ENCODE data around the gene MRPS26. TPM values are rescaled to one million over a fixed set of nuclear protein-coding genes. Genes with fewer than 3 reads are reported as not detected.
A peak's percentile ranks its signal among the peaks of the same experiment; 100 is the strongest.

MRPS26 gene
- total and polyA plus RNA-seq, 2 of the 13 experiments (the other 11 are each of a cell fraction or from before 2014, with no cell fraction given): 89.8 to 187 TPM

DNA sequence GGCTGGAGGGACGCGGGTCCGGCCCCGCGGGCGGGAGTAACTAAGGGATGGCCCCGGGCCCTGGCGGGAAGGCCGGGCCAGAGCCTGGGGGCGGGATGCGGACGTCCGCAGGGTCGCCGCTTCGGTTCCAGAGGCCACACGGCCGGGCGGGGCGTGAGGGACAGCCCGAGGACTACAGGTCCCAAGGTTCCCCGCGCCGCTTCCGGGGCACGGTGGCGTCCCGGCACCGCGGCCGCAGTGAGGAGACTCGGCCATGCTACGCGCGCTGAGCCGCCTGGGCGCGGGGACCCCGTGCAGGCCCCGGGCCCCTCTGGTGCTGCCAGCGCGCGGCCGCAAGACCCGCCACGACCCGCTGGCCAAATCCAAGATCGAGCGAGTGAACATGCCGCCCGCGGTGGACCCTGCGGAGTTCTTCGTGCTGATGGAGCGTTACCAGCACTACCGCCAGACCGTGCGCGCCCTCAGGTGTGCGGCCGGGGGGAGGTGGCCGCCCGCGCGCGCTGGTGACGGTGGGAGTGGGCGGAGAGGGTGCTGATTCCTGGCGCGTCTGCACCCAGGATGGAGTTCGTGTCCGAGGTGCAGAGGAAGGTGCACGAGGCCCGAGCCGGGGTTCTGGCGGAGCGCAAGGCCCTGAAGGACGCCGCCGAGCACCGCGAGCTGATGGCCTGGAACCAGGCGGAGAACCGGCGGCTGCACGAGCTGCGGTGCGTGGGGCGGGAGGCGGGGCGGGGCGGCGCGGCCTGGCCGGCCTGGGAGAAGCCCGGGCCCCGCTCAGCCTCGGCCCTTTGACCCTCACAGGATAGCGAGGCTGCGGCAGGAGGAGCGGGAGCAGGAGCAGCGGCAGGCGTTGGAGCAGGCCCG, at the start of gene MRPS26 (continued):
- TF ChIP-seq NFKB2 (CRISPR knock-in tag; IDR thresholded peaks at IDR 0.05; ENCODE audit: borderline replicate concordance) (peak; percentile 91; the same call in 1 of the 2 replicates), ATM (IDR thresholded peaks at IDR 0.05; ENCODE audit: borderline replicate concordance) (no peak), HOXA9 (CRISPR knock-in tag; IDR thresholded peaks at IDR 0.05; ENCODE audit: borderline replicate concordance) (peak; percentile 97), FOXA1 (IDR thresholded peaks at IDR 0.05) (no peak), FOXA1 (CRISPR knock-in tag; IDR thresholded peaks at IDR 0.05) (peak; percentile 45; the same call in 1 of the 2 replicates), KDM5B (CRISPR knock-in tag; IDR thresholded peaks at IDR 0.05; ENCODE audit: borderline replicate concordance) (peak; percentile 94), ZNF143 (CRISPR knock-in tag; IDR thresholded peaks at IDR 0.05) (peak; percentile 95), MAFK (conservative IDR thresholded peaks at IDR 0.05 in 1 of 2, IDR thresholded peaks at IDR 0.05 in 1 of 2; ENCODE audit: low read length in 2 of 2) (no peak), EP300 (IDR thresholded peaks at IDR 0.05; ENCODE audit: low read depth in 2 of 2, low read length in 2 of 2) (peak in 1 of 2 experiments; percentile 2; a peak in 1 of 4 replicates), EP300 (CRISPR knock-in tag; IDR thresholded peaks at IDR 0.05; ENCODE audit: borderline replicate concordance) (no peak; the same call in 1 of the 2 replicates), ZNF274 (CRISPR knock-in tag; IDR thresholded peaks at IDR 0.05) (peak; percentile 95), RFX1 (IDR thresholded peaks at IDR 0.05) (no peak), MBD4 (IDR thresholded peaks at IDR 0.05; ENCODE audit: borderline replicate concordance, low read length) (no peak), EHMT2 (IDR thresholded peaks at IDR 0.05; ENCODE audit: borderline replicate concordance, low read depth, low read length) (no peak), NR2F6 (IDR thresholded peaks at IDR 0.05) (no peak), NR2F6 (CRISPR knock-in tag; IDR thresholded peaks at IDR 0.05) (peak; percentile 24), ZNF101 (CRISPR knock-in tag; IDR thresholded peaks at IDR 0.05; ENCODE audit: borderline replicate concordance, low read depth) (peak; percentile 86; the same call in 1 of the 2 replicates), ZSCAN20 (CRISPR knock-in tag; IDR thresholded peaks at IDR 0.05; ENCODE audit: borderline replicate concordance) (peak; percentile 81), PHF8 (CRISPR knock-in tag; IDR thresholded peaks at IDR 0.05) (peak; percentile 99), ZNF782 (CRISPR knock-in tag; IDR thresholded peaks at IDR 0.05; ENCODE audit: borderline replicate concordance) (no peak; the same call in none of the 2 replicates), GLI4 (CRISPR knock-in tag; IDR thresholded peaks at IDR 0.05; ENCODE audit: borderline replicate concordance) (peak; percentile 100), ZNF737 (CRISPR knock-in tag; IDR thresholded peaks at IDR 0.05; ENCODE audit: borderline replicate concordance) (no peak), TAF1 (CRISPR knock-in tag; IDR thresholded peaks at IDR 0.05) (peak; percentile 92), ZNF138 (CRISPR knock-in tag; IDR thresholded peaks at IDR 0.05; ENCODE audit: low read depth) (peak; percentile 98), ZNF780A (CRISPR knock-in tag; IDR thresholded peaks at IDR 0.05) (peak; percentile 98)
- TF ChIP-seq, protein P1, sequence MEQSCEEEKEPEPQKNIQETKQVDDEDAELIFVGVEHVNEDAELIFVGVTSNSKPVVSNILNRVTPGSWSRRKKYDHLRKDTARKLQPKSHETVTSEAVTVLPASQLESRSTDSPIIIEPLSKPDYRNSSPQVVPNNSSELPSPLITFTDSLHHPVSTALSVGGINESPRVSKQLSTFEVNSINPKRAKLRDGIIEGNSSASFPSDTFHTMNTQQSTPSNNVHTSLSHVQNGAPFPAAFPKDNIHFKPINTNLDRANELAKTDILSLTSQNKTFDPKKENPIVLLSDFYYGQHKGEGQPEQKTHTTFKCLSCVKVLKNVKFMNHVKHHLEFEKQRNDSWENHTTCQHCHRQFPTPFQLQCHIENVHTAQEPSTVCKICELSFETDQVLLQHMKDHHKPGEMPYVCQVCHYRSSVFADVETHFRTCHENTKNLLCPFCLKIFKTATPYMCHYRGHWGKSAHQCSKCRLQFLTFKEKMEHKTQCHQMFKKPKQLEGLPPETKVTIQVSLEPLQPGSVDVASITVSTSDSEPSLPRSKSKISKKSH (CRISPR knock-in tag; IDR thresholded peaks at IDR 0.05; ENCODE audit: borderline replicate concordance): 0 out of 2 replicates have a peak, but pooled peaks have one; percentile 77
- TF ChIP-seq, protein P2, sequence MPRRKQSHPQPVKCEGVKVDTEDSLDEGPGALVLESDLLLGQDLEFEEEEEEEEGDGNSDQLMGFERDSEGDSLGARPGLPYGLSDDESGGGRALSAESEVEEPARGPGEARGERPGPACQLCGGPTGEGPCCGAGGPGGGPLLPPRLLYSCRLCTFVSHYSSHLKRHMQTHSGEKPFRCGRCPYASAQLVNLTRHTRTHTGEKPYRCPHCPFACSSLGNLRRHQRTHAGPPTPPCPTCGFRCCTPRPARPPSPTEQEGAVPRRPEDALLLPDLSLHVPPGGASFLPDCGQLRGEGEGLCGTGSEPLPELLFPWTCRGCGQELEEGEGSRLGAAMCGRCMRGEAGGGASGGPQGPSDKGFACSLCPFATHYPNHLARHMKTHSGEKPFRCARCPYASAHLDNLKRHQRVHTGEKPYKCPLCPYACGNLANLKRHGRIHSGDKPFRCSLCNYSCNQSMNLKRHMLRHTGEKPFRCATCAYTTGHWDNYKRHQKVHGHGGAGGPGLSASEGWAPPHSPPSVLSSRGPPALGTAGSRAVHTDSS (CRISPR knock-in tag; conservative IDR thresholded peaks at IDR 0.05): peak; percentile 94
- TF ChIP-seq, protein P3, sequence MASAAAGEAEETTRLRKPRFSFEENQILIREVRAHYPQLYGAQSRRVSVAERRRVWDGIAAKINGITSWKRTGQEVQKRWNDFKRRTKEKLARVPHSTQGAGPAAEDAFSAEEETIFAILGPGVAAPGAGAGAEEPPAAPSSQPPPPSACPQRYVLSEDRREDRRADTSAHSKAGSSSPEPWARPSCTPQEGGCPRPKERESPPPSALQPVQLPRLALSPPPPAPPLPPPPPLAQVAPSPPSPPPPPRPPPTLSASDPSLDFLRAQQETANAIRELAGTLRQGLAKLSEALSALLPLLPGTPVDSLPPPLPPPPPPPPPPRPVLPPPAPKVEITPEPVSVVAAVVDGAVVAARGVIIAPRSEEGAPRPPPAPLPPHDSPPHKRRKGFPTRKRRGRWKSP (CRISPR knock-in tag; IDR thresholded peaks at IDR 0.05): peak; percentile 91
